ENCODE measurements around the gene ATR.
"Not testable (repeated sequence)": the region's sequence is repeated elsewhere in the genome, so short reads cannot be mapped to it uniquely, and the experiment has no call there.

The ATR gene

DNA sequence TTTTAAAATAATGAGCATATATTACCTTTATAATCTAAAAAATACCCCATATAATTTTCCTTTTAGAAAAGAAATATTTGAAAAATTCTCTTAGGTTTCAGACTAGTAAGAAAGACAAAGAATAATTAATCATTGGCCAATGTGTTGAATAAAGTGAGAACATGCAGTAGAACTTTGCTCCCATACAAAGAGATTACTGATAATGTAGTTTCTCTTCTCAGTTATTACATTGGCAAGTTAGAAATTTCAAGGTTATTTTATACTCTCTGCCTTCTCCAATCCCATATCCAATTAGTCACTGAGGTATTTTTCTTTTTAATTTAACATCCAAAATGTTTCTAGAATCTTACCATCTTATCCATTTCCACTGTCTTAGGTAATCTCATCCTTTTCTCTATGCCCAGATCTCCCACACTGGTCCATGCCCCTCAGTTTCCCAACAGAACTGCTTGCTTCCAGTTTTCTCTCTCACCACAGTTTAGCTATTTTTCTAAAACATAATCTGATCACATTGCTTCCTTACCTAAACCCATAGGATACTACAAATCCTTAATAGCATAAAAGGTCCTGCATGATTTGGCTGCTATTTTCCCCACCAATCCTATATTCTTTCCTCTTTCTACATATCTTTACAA, 141.5 kb downstream of the ATR start:
- no peak overlapping the region for H3K4me3 ChIP-seq (ENCODE audit: low read depth, low read length)
- TF ChIP-seq, protein P1, sequence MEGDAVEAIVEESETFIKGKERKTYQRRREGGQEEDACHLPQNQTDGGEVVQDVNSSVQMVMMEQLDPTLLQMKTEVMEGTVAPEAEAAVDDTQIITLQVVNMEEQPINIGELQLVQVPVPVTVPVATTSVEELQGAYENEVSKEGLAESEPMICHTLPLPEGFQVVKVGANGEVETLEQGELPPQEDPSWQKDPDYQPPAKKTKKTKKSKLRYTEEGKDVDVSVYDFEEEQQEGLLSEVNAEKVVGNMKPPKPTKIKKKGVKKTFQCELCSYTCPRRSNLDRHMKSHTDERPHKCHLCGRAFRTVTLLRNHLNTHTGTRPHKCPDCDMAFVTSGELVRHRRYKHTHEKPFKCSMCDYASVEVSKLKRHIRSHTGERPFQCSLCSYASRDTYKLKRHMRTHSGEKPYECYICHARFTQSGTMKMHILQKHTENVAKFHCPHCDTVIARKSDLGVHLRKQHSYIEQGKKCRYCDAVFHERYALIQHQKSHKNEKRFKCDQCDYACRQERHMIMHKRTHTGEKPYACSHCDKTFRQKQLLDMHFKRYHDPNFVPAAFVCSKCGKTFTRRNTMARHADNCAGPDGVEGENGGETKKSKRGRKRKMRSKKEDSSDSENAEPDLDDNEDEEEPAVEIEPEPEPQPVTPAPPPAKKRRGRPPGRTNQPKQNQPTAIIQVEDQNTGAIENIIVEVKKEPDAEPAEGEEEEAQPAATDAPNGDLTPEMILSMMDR (IDR thresholded peaks at IDR 0.05; ENCODE audit: insufficient read depth, low read depth, low read length, missing control alignments): no peak
- DNase-seq (ENCODE audit: low read depth): no peak

DNA sequence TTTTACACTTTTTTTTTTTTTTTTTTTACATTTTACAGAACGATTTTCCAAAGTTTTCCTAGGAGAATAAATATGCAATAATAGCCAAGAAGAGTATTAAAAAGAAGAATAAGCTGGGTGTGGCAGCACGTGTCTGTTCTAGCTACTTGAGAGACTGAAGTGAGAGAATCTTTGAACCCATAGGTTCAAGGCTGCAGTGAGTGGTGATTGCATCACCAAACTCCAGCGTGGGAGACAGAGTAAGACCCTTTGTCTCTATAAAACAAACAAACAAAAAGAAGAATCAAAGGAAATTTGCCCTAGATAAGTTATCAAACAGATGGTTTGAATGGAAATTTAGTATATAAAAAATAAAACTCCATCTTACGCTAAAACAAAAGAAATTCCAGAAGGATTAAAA, 144.0 kb downstream of the ATR start:
- TF ChIP-seq, protein P1 (IDR thresholded peaks at IDR 0.05; ENCODE audit: insufficient read depth, low read depth, low read length, missing control alignments): no peak
- no peak overlapping the region for H3K4me3 ChIP-seq (ENCODE audit: low read depth, low read length)
- no peak for DNase-seq (ENCODE audit: low read depth)

DNA sequence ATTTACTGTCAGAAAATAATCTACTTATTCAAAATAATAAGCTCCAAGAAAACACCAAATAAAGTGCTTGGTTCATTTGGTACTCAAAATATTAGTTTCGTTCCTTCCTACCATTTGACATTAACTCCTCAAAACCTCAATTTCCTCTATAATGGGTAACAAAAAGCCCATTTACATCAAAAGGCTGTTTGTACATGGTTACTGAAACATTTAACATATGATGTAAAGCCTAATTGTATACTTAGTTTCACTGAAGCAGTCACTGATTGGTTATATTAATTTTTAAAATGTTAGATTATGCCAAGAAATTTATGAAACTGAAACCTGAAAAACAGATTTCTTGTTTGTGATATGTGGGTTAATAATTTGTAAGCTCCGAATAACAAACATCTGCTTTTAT, 145.4 kb downstream of the ATR start:
- TF ChIP-seq, protein P1 (IDR thresholded peaks at IDR 0.05; ENCODE audit: insufficient read depth, low read depth, low read length, missing control alignments): no peak
- no peak for DNase-seq (ENCODE audit: low read depth)
- H3K4me3 ChIP-seq (ENCODE audit: low read depth, low read length): no peak overlapping the region

DNA sequence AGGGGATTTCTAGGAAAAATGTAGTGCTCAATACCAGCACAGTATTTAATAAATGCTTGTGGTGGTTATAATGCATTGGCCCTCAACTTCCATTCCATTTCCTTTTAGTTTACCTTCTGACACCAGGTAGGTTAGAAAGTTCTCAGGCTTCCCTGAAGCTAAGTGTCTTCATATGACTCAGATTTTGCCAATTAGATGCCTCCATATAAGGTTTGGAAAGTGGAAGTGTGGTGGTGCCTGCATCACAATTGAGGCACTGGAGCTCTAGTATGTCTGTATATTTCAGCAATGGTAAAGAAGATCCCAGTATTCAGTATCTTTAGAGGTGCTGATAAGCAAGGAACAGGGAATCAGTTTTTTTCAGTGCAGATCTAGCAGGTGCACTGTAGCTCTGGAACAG, 149.0 kb downstream of the ATR start:
- TF ChIP-seq, protein P1 (IDR thresholded peaks at IDR 0.05; ENCODE audit: insufficient read depth, low read depth, low read length, missing control alignments): no peak
- H3K4me3 ChIP-seq (ENCODE audit: low read depth, low read length): no peak overlapping the region
- DNase-seq (ENCODE audit: low read depth): no peak

DNA sequence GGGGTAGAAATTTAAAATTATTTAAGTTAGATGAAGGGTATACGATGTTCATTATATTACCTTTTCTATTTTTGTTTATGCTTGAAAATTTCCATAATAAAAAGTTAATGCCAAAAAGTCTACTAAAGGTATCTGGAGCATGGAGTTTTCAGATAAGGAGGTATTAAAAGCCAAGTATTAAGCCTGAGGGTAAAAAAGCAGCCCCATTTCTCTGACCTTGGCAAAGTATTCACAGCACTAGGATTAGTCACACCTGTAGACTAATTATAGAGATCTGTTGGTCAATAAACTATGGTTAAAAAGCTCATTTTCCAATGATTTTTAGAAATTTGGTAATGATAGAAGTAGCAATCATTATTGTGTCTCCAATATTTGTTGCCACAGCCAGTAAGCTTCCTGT, 153.8 kb downstream of the ATR start:
- TF ChIP-seq, protein P1 (IDR thresholded peaks at IDR 0.05; ENCODE audit: insufficient read depth, low read depth, low read length, missing control alignments): no peak
- DNase-seq (ENCODE audit: low read depth): no peak
- no peak overlapping the region for H3K4me3 ChIP-seq (ENCODE audit: low read depth, low read length)

DNA sequence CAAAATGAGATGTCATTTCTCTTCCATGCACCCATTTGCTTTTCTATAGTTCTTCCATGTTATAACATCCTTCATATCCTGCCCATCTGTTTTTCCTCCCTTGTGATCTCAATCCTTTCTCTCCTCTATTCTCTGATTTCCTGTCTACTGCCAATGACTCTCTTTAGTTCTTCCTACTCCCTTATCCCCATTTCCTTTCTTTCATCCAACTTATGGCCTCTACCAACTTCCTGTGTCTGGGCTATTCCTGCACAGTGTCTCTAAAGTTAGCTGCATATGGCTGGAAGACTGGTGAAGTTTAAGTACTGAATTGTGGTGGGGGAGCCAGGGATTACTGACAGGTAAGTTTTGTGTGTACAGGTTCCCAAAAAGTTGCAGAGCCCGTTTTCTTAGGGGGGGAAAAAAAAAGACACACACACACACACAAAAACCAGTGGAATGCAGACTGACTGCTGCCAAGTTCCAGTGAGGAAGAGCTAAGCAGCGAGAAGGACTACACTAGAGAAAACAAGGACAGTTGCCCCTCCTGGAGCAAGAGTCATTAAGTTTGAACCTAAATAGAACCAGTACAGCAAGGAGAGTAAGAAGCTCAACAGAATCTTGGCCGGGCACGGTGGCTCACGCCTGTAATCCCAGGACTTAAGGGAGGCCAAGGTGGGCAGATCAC, 159.5 kb downstream of the ATR start:
- H3K4me3 ChIP-seq (ENCODE audit: low read depth, low read length): no peak overlapping the region
- TF ChIP-seq, protein P1 (IDR thresholded peaks at IDR 0.05; ENCODE audit: insufficient read depth, low read depth, low read length, missing control alignments): no peak
- no peak for DNase-seq (ENCODE audit: low read depth)

DNA sequence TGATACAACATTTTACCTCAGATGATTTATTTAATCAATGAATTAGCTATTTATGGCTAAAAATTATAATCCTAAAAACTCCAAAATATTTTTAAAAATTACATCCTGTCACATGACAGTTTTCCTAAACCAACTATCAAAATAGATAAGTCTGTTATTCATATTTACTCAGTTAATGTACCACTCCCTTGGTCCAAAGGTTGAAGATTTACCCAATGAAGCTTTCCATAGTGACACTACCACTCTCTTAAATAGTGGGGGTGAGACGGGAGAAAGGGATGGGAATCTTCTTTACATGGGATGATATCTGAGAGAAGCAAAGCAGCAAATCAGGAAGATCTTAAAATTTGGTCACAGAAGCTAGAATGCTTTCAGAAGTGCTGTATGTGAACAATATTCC, 161.2 kb downstream of the ATR start:
- DNase-seq (ENCODE audit: low read depth): no peak
- TF ChIP-seq, protein P1 (IDR thresholded peaks at IDR 0.05; ENCODE audit: insufficient read depth, low read depth, low read length, missing control alignments): no peak
- H3K4me3 ChIP-seq (ENCODE audit: low read depth, low read length): no peak overlapping the region

DNA sequence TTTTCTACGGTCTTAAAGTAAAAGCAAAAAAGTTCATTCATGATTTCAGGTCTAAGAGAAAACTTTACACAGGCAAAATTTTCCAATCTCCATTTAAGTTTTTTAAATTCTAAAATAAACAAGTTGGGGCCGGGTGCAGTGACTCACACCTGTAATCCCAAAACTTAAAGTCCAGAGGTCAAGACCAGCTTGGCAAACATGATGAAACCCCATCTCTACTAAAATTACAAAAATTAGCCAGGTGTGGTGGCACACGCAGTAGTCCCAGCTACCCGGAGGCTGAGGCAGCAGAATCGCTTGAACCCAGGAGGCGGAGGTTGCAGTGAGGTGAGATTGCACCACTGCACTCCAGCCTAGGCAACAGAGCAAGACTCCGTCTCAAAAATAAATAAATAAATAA, 178.0 kb downstream of the ATR start:
- not testable (repeated sequence) for H3K4me3 ChIP-seq (ENCODE audit: low read depth, low read length); DNase-seq (ENCODE audit: low read depth)
